ENCODE data around the gene CLASP2. TPM values are rescaled to one million over a fixed set of nuclear protein-coding genes. Genes with fewer than 3 reads are reported as not detected.
A peak's percentile ranks its signal among the peaks of the same experiment; 100 is the strongest.
"Not testable (repeated sequence)": the region's sequence is repeated elsewhere in the genome, so short reads cannot be mapped to it uniquely, and the experiment has no call there.

The CLASP2 gene
- 151 TPM for total RNA-seq

DNA sequence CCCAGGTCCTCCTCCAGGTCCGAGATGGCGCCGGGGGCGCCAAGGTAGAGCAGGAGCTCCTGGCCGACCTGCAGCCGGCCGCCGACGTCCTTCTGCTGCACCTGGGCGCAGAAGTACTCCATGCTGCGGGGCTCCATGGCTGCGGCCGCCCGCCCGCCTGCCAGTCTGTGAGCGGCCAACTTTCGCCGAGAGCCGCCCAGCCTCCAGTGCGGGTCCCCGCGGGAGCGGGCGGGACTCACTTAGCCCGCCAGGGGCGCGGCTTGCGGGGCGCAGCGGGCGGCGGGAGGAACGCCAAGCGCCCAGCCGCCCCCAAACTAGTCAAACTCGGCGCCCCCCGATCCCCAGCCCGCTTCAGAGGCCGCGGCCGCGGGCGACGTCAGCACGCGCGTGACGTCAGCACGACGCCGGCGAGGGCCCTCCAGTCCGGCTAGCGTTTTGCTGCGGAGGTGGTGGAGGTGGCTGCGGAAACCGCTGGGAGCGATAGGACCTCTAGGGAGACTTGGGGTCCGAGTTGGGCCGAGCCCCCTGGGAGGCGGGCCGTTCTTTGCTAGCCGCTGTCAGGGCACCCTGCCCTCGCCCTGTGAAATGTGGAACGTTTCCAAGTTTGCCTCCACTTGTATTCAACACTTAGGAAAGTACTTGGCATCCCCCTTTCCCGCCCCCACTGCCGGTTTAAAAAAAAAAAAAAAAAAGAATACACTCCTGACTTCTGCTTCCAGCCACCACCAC, at the start of gene CLASP2:
Gene CLASP2, minus strand, starts transcription at position 389 of the 729 bp plus-strand sequence. Its CDS starts 252 bp downstream, at position 137.
- ATAC-seq (peak; percentile 95), DNase-seq (ENCODE audit: low spot score) (peak; percentile 92)
- intact Hi-C loops (cut with DNase I): no loop called here

DNA sequence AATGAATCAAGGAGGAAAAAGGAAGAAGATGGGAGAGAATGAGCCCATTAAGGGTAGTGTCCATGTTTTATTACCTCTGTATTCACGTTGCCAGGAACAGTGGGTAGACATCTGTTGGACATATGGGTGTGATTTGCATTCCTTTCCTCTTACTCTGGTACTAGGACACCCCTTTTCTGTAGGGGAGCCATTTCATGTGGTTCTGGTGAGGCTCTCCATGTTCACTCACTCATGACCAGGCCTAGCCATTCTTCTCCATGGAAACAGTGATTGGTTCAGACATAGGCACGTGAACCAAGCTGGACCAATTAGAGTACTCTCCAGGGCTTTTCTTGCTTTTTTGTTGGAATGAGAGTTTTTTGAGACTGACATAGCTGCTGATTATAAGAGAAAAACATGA, 40.8 kb upstream of the CLASP2 start:
- intact Hi-C loops (cut with DNase I): no loop called here
- ATAC-seq (no peak), DNase-seq (ENCODE audit: low spot score) (no peak)

DNA sequence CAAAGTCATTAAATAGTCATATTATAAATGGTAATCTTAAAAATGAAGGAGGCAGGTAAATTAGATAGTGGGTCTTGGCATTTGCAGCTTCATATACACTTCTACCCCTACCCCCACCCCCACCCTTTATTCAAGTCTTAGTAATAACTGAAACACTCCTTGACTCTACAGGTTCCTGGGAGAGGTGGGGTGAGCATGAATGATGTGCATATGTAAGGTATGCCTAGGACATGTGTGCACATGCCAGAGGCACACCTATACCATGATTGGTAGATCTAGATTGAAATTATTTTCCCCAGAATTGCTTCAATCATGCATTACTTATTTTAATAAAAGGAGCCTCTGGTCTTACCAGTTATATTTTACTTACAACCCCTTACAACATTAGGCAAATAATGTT, 40.2 kb upstream of the CLASP2 start:
- DNase-seq (ENCODE audit: low spot score) (no peak), ATAC-seq (no peak)
- intact Hi-C loops (cut with DNase I): no loop called here

- ATAC-seq; intact Hi-C loops (cut with DNase I); DNase-seq (ENCODE audit: low spot score): not testable (repeated sequence)
These were observed 36.3 kb upstream of the CLASP2 start for GRCh38 chr3:33754391-33754790.

GRCh38 chr3:33751336-33751735, 33.3 kb upstream of the CLASP2 start:
- ATAC-seq: no peak
- intact Hi-C loops (cut with DNase I): no loop called here
- no peak for DNase-seq (ENCODE audit: low spot score)

GRCh38 chr3:33750211-33750548, 32.1 kb upstream of the CLASP2 start:
- DNase-seq (ENCODE audit: low spot score) (no peak), ATAC-seq (no peak)
- intact Hi-C loops (cut with DNase I): no loop called here

DNA sequence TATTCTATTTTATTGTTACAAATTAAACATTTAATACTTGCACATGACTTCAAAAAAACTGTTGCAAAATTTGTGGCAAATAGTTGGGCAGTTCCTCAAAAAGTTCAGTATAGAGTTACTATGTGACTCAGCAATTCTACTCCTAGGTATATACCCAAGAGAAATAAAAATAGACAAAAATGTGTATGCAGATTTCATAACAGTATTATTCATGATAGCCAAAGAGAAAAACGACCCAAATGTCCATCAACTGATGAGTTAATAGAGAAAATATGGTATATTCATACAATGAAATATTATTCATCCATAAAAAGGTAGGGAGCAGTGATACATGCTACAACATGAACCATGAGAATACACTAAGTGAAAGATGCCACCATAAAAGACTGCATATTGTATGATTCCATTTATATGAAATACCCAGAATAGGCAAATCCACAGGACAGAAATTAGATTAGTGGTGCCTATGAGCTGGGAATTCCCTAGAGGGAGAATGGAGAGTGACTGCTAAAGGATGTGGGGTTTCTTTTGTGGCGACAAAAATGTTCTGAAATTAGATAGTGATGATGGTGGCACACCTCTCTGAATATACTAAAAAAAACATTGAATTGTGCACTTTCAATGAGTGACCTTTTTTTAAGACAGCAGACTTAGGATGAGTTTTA, 31.6 kb upstream of the CLASP2 start:
- DNase-seq (ENCODE audit: low spot score): no peak
- intact Hi-C loops (cut with DNase I): no loop called here
- no peak for ATAC-seq

- DNase-seq (ENCODE audit: low spot score) (no peak), ATAC-seq (no peak)
- intact Hi-C loops (cut with DNase I): no loop called here
These were observed 28.5 kb upstream of the CLASP2 start for GRCh38 chr3:33746416-33747116.

DNA sequence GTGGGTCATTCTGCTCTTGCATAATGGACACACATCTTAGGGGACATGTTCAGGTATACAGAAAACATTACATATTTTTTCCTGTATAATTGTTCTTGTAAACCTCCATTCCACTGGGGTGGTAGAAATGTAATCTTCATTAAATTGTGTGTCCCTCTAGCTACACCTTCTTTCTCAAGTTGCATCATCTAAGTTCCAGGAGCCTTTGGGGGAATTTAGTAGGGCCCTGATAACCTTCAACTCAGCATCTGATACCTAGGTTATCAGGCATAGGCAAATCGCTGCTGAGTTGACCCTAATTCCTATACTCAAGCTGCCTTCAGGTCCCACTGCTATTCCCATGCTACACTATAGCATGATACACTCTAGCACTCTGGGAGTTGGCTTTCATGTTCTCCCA, 19.1 kb upstream of the CLASP2 start:
- intact Hi-C loops (cut with DNase I): no loop called here
- ATAC-seq (no peak), DNase-seq (ENCODE audit: low spot score) (no peak)

GRCh38 chr3:33732394-33732793, 14.3 kb upstream of the CLASP2 start:
- no peak for DNase-seq (ENCODE audit: low spot score)
- no peak for ATAC-seq
- intact Hi-C loops (cut with DNase I): no loop called here

GRCh38 chr3:33729993-33730392, 11.9 kb upstream of the CLASP2 start:
- DNase-seq (ENCODE audit: low spot score): no peak
- intact Hi-C loops (cut with DNase I): no loop called here

DNA sequence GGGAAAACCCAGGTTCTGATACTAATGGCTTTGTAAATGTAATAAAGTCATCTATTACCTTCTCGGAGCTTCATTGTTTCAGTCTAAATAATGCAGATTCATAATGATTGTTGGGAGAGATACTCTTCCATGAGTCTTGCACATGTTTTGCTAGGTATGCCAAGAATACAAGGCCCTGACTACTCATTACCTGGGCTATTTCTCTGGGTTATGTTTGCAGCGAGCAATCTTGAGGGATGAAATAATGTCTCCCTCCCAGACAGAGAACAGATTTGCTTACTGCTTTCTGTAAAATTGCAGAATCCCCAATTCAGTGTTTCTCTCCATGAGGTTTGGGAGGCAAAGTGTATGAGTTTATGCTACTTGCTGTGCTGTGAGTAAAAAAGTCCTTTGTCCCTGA, 6.2 kb upstream of the CLASP2 start:
- no peak for ATAC-seq
- no peak for DNase-seq (ENCODE audit: low spot score)
- intact Hi-C loops (cut with DNase I): no loop called here

More at GRCh38 chr3:33729993-33730392, 11.9 kb upstream of the CLASP2 start:
- ATAC-seq: no peak

- DNase-seq (ENCODE audit: low spot score): no peak
These were observed 4.7 kb upstream of the CLASP2 start for GRCh38 chr3:33722626-33723370.

DNA sequence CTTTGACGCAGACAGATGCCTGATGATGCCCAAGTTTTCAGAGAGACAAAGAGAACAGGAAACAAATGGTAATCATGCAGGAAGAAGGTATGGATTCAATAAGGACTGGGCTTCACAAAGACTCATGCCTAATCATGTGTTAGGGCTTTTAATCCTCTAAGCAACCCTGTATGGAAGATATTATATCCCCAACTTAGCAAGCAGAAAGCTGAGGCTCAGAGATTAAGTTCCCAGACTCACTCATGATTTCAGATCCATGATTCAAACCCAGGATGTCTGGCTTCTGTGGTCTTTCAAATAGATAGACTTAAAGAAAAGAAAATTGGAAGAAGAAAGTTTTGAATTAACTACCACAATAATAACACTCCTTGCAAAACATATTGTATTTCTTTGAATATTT, 4.1 kb upstream of the CLASP2 start:
- ATAC-seq: no peak
- DNase-seq (ENCODE audit: low spot score): no peak
- intact Hi-C loops (cut with DNase I): no loop called here

More at GRCh38 chr3:33722626-33723370, 4.7 kb upstream of the CLASP2 start:
- intact Hi-C loops (cut with DNase I): no loop called here
- no peak for ATAC-seq

GRCh38 chr3:33718595-33718907, 497 bp upstream of the CLASP2 start:
- ATAC-seq: peak; percentile 7
- intact Hi-C loops (cut with DNase I): no loop called here
- DNase-seq (ENCODE audit: low spot score): no peak

DNA sequence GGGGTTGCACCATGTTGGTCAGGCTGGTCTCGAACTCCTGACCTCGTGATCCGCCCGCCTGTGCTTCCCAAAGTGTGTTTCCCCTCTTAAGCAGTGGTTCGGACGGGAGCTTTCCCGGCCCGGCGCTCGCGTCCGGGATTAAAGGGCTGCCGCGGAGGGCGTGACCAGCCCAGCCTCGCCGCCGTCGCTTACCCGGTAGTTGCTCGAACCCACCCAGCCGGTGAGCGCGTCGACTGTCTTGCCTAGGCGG, 513 bp downstream of the CLASP2 start:
- intact Hi-C loops (cut with DNase I): no loop called here
- ATAC-seq (peak; percentile 79), DNase-seq (ENCODE audit: low spot score) (peak; percentile 73)

- no peak for ATAC-seq
- intact Hi-C loops (cut with DNase I): no loop called here
These were observed 1.8 kb downstream of the CLASP2 start for GRCh38 chr3:33716227-33716626.

DNA sequence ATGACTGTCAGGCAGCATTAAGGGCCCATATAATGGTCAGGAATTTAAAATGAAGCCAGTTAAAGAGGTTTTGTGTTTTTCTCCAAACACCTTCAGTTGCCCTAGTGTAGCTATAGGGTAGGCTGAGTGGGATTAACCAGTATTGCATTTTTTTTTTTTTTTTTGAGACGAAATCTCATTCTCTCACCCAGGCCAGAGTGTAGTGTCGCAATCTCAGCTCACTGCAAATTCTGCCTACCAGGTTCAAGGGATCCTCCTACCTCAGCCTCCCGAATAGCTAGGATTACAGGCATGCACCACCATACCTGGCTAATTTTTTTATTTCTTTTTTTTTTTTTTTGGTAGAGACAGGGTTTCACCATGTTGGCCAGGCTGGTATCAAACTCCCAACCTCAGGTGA, 7.0 kb downstream of the CLASP2 start:
- DNase-seq (ENCODE audit: low spot score) (no peak), ATAC-seq (no peak)
- intact Hi-C loops (cut with DNase I): no loop called here

More at GRCh38 chr3:33716227-33716626, 1.8 kb downstream of the CLASP2 start:
- DNase-seq (ENCODE audit: low spot score): no peak

DNA sequence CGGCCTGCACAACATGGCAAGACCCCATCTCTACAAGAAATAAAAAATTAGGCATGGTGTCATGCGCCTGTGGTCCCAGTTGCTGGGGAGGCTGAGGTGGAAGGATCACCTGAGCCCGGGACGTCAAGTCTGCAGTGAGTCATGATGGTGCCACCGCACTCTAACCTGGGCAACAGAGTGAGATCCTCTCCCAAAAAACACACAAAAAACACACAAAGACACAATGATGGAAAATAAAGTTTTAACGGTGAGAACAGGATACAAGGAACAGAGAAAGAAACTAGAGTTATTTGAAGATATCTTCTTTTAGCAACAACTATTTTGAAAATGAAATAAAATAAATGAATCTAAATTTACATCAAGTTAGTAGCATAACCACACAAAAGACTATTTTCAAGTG, 12.0 kb downstream of the CLASP2 start:
- ATAC-seq (no peak), DNase-seq (ENCODE audit: low spot score) (no peak)
- intact Hi-C loops (cut with DNase I): no loop called here

DNA sequence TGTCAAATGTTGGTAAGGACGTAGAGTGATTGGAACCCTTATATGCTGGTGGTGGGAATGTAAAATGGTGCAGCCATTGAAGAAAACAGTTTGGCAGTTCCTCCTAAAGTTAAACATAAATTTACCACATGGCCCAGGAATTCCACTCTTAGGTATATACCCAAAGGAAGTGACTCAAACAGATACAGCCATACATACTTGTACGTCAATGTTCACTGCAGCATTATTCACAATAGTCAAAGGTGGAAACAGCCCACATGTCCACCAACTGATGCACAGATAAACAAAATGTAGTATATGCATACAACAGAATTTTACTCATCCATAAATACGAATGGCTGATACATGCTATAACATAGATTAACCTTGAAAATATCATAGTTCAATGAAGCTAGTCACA, 13.2 kb downstream of the CLASP2 start:
- ATAC-seq (no peak), DNase-seq (ENCODE audit: low spot score) (no peak)
- intact Hi-C loops (cut with DNase I): no loop called here
